Calu3 (cell line): ENCODE measurements around the gene ATP8B3. TPM values are rescaled to one million over a fixed set of nuclear protein-coding genes. Genes with fewer than 3 reads are reported as not detected.

Experiments
- BruUV-seq: library from RNA; stranded (reverse); fragments of 400-500 nt; replicated peaks from 2 replicates; lab custom pipeline; 2021; lab: Mats Ljungman, UMichigan
- CTCF ChIA-PET: fragments of 300-600 bp; sonication (Branson Sonifier 250); formaldehyde crosslinking; loops from one replicate; lab custom pipeline; 2022; ENCODE audit warnings: antibody characterized with exemption; lab: Charles Lee
- DNase-seq: peaks from one replicate; pipeline ENCODE4 v3.0.0; 2022
- H3K27ac Mint-ChIP-seq: one replicate; pipeline ENCODE4 v1.8.0; 2022; ENCODE audit warnings: mixed read lengths; ENCODE audit not compliant: unreplicated experiment
- H3K27me3 Mint-ChIP-seq: one replicate; pipeline ENCODE4 v1.8.0; 2022; ENCODE audit warnings: mixed read lengths; ENCODE audit not compliant: unreplicated experiment
- H3K36me3 Mint-ChIP-seq: one replicate; pipeline ENCODE4 v1.8.0; 2022; ENCODE audit warnings: mild to moderate bottlenecking, moderate library complexity, mixed read lengths; ENCODE audit not compliant: insufficient read depth, unreplicated experiment
- H3K4me1 Mint-ChIP-seq: one replicate; pipeline ENCODE4 v1.8.0; 2022; ENCODE audit warnings: mild to moderate bottlenecking, low read depth, mixed read lengths; ENCODE audit not compliant: unreplicated experiment
- H3K4me3 Mint-ChIP-seq: one replicate; pipeline ENCODE4 v1.8.0; 2022; ENCODE audit warnings: mild to moderate bottlenecking, low read depth, moderate library complexity, mixed read lengths; ENCODE audit not compliant: unreplicated experiment
- H3K9me3 Mint-ChIP-seq: one replicate; pipeline ENCODE4 v1.8.0; 2022; ENCODE audit warnings: low read depth, mixed read lengths; ENCODE audit not compliant: unreplicated experiment
- intact Hi-C: fragments of 100-400 bp; cut with micrococcal nuclease; formaldehyde crosslinking; loops from one replicate; pipeline ENCODE4 v1.10.0; 2022; ENCODE audit not compliant: unreplicated experiment
- microRNA-seq: library from miRNA; unstranded; fragments of <30 nt; microRNA quantifications from one replicate; pipeline ENCODE4 v1.2.0, GENCODE V29; 2022
- total RNA-seq: library from RNA; stranded (reverse); gene quantifications from 2 replicates; pipeline ENCODE4 v1.2.3, GENCODE V29; 2022
- TF ChIP-seq, protein P1 (sequence below): fragments of 200-600 bp; IDR thresholded peaks from one replicate; pipeline ENCODE4 v1.8.0; 2022; ENCODE audit warnings: antibody characterized with exemption; ENCODE audit not compliant: unreplicated experiment

Gene ATP8B3
- total RNA-seq, 1 experiment from 2014 or later = 6.7 TPM

DNA sequence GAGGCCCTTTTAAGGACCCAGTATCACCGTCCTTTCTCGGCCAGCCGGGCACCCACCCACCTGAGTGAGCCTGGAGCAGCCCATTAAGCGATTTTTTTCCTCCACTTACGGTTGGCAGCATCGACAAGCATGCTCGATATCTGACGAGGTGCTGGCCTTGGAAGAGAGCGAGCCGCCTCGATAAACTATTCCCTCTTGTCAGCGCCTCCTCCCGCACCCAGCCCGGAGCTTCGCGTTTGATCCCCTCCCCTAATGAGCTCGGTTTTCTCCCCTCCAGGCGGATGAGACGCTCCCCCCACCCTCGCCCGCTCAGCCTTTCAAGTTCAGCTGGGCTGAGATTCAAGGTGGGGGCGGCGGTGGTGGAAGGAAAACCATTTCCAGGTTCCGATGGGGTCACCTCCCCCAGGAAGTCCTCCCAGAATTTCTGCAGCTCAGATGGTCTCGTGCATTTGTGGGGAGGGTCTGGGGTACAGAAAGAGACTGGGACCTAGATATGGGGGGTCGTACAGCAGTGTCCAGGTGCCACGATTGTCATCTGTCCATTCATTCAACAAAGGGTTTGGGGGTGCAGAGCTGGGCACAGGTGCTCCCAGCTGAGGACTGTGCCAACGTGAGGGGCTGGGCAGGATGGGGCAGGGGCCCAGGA is 77.6 kb downstream of the ATP8B3 start:
- CTCF ChIA-PET = no interaction called here
- no peaks in the 10 kb centered on the region for H3K27me3 Mint-ChIP-seq
- H3K4me3 Mint-ChIP-seq = no peak overlapping the region
- DNase-seq = no peak
- no peaks in the 10 kb centered on the region for H3K9me3 Mint-ChIP-seq
- TF ChIP-seq, protein P1, sequence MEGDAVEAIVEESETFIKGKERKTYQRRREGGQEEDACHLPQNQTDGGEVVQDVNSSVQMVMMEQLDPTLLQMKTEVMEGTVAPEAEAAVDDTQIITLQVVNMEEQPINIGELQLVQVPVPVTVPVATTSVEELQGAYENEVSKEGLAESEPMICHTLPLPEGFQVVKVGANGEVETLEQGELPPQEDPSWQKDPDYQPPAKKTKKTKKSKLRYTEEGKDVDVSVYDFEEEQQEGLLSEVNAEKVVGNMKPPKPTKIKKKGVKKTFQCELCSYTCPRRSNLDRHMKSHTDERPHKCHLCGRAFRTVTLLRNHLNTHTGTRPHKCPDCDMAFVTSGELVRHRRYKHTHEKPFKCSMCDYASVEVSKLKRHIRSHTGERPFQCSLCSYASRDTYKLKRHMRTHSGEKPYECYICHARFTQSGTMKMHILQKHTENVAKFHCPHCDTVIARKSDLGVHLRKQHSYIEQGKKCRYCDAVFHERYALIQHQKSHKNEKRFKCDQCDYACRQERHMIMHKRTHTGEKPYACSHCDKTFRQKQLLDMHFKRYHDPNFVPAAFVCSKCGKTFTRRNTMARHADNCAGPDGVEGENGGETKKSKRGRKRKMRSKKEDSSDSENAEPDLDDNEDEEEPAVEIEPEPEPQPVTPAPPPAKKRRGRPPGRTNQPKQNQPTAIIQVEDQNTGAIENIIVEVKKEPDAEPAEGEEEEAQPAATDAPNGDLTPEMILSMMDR = no peak
- BruUV-seq = no TSS peak
- H3K4me1 Mint-ChIP-seq = no peaks in the 10 kb centered on the region
- intact Hi-C loops = no loop called here
- H3K36me3 Mint-ChIP-seq = peaks cover 6% of the 10 kb centered on the region
- H3K27ac Mint-ChIP-seq = no peak overlapping the region

Small RNA genes lying within 50 kb of the gene (microRNA-seq; reads per million reads assigned to microRNA genes)
- gene MIR1909 = 2.5 reads per million

Other genes starting within 250 kb of the ATP8B3 start
- 41.4 and 42.0 TPM in 2 replicates for gene MEX3D, start 244.0 kb downstream of the ATP8B3 start, total RNA-seq
- gene MBD3, start 219.4 kb downstream of the ATP8B3 start, total RNA-seq = 52.2 and 65.6 TPM in 2 replicates
- gene UQCR11, start 206.8 kb downstream of the ATP8B3 start, total RNA-seq = 148 and 149 TPM in 2 replicates
- 102 and 110 TPM in 2 replicates for gene TCF3, start 159.7 kb downstream of the ATP8B3 start, total RNA-seq
- 20.0 and 25.7 TPM in 2 replicates for gene ONECUT3, start 58.8 kb downstream of the ATP8B3 start, total RNA-seq
- gene REXO1, start 36.2 kb upstream of the ATP8B3 start, total RNA-seq = 34.1 and 39.5 TPM in 2 replicates
- gene KLF16, start 51.3 kb upstream of the ATP8B3 start, total RNA-seq = 32.3 and 39.0 TPM in 2 replicates
- gene ABHD17A, start 73.2 kb upstream of the ATP8B3 start, total RNA-seq = 35.2 and 36.9 TPM in 2 replicates
- 6.7 TPM in 2 replicates for gene ADAT3, start 93.1 kb upstream of the ATP8B3 start, total RNA-seq
- gene SCAMP4, start 93.1 kb upstream of the ATP8B3 start, total RNA-seq = 64.2 and 80.5 TPM in 2 replicates
- gene CSNK1G2, start 128.9 kb upstream of the ATP8B3 start, total RNA-seq = 54.5 and 59.2 TPM in 2 replicates
- 65.3 and 72.3 TPM in 2 replicates for gene BTBD2, start 203.4 kb upstream of the ATP8B3 start, total RNA-seq
- 96.0 and 99.7 TPM in 2 replicates for gene MKNK2, start 239.0 kb upstream of the ATP8B3 start, total RNA-seq